GM23338 (cell line): Measurements from ENCODE around the gene ARRDC2. TPM values are rescaled to one million over a fixed set of nuclear protein-coding genes. Genes with fewer than 3 reads are reported as not detected.

Source experiments
- ATAC-seq: fragments of 200-7000 bp; cut with Tn5 transposase; 3 replicates; pipeline ENCODE4 v1.9.1; 2020
- DNase-seq: peaks from one replicate; pipeline ENCODE4 v3.0.0-alpha.2; 2015; ENCODE audit warnings: low spot score
- H2AFZ ChIP-seq: fragments of 200-600 bp; sonication (generic); 2 replicates; pipeline ENCODE4 v1.8.0; 2016; ENCODE audit warnings: antibody characterized with exemption, mild to moderate bottlenecking, moderate library complexity
- H3F3A ChIP-seq: fragments of 200-600 bp; sonication (generic); replicated peaks from 2 replicates; pipeline ENCODE4 v1.8.0; 2017; ENCODE audit warnings: antibody characterized with exemption, mixed run types, low read depth
- H3K27ac ChIP-seq: fragments of 200-600 bp; sonication (generic); 2 replicates; pipeline ENCODE4 v1.6.1; 2016; ENCODE audit warnings: low read depth
- H3K27me3 ChIP-seq: fragments of 200-600 bp; sonication (generic); 2 replicates; pipeline ENCODE4 v1.8.0; 2016; ENCODE audit warnings: mild to moderate bottlenecking, mixed run types, moderate library complexity; ENCODE audit not compliant: insufficient read depth
- H3K36me3 ChIP-seq: fragments of 200-600 bp; sonication (generic); 2 replicates; pipeline ENCODE4 v1.8.0; 2016; ENCODE audit warnings: mild to moderate bottlenecking; ENCODE audit not compliant: insufficient read depth
- H3K4me1 ChIP-seq: fragments of 200-600 bp; sonication (generic); 2 replicates; pipeline ENCODE4 v1.8.0; 2016; ENCODE audit warnings: mild to moderate bottlenecking, moderate library complexity; ENCODE audit not compliant: insufficient read depth
- H3K4me2 ChIP-seq: fragments of 200-600 bp; sonication (generic); 2 replicates; pipeline ENCODE4 v1.7.1; 2017; ENCODE audit warnings: mixed run types
- H3K4me3 ChIP-seq: fragments of 200-600 bp; sonication (generic); 2 replicates; pipeline ENCODE4 v1.6.1; 2016; ENCODE audit warnings: mixed run types
- H3K79me2 ChIP-seq: fragments of 200-600 bp; sonication (generic); replicated peaks from 2 replicates; pipeline ENCODE4 v1.8.0; 2017; ENCODE audit warnings: mild to moderate bottlenecking; ENCODE audit not compliant: insufficient read depth
- H3K9me2 ChIP-seq: fragments of 200-600 bp; sonication (generic); 2 replicates; pipeline ENCODE4 v1.8.0; 2017; ENCODE audit not compliant: insufficient read depth
- H4K20me1 ChIP-seq: fragments of 200-600 bp; sonication (generic); replicated peaks from 2 replicates; pipeline ENCODE4 v1.8.0; 2017; ENCODE audit warnings: mild to moderate bottlenecking; ENCODE audit not compliant: insufficient read depth
- H3K27ac Mint-ChIP-seq: 2 replicates; pipeline ENCODE4 v1.8.0; 2020; ENCODE audit warnings: inconsistent platforms, mild to moderate bottlenecking, moderate library complexity, mixed read lengths
- H3K27me3 Mint-ChIP-seq: 3 replicates; pipeline ENCODE4 v1.8.0; 2022; ENCODE audit warnings: low read depth, mild to moderate bottlenecking, moderate library complexity, mixed read lengths, inconsistent platforms; ENCODE audit not compliant: insufficient read depth, poor library complexity
- H3K36me3 Mint-ChIP-seq: 3 replicates; pipeline ENCODE4 v1.8.0; 2021; ENCODE audit warnings: low read depth, mild to moderate bottlenecking, inconsistent platforms, moderate library complexity, mixed read lengths
- H3K4me1 Mint-ChIP-seq: 3 replicates; pipeline ENCODE4 v1.8.0; 2020; ENCODE audit warnings: mild to moderate bottlenecking, inconsistent platforms, mixed read lengths
- H3K4me3 Mint-ChIP-seq: 3 replicates; pipeline ENCODE4 v1.8.0; 2021; ENCODE audit warnings: moderate library complexity, mild to moderate bottlenecking, inconsistent platforms, mixed read lengths
- H3K9me3 Mint-ChIP-seq: 3 replicates; pipeline ENCODE4 v1.8.0; 2020; ENCODE audit warnings: moderate library complexity, mild to moderate bottlenecking, inconsistent platforms, mixed read lengths
- CTCF ChIP-seq, 2 experiments: fragments of 200-600 bp in 1 of 2; sonication (generic) in 1 of 2; conservative IDR thresholded peaks; 2 replicates each; pipeline versions ENCODE4 v1.5.1 to v1.6.1; 2016 to 2017; ENCODE audit warnings: antibody characterized with exemption in 2 of 2, low read depth in 2 of 2, mild to moderate bottlenecking in 2 of 2, moderate library complexity in 1 of 2
- EZH2 ChIP-seq: fragments of 200-600 bp; sonication (generic); IDR thresholded peaks from one replicate; pipeline ENCODE4 v1.8.0; 2017; ENCODE audit warnings: antibody characterized with exemption, mild to moderate bottlenecking, low read depth; ENCODE audit not compliant: unreplicated experiment
- EZH2phosphoT487 ChIP-seq: fragments of 200-600 bp; sonication (generic); IDR thresholded peaks from one replicate; pipeline ENCODE4 v1.8.1; 2018; ENCODE audit warnings: antibody characterized with exemption; ENCODE audit not compliant: unreplicated experiment
- JUNB ChIP-seq: IDR thresholded peaks from one replicate; pipeline ENCODE4 v1.6.1; 2016; ENCODE audit warnings: antibody characterized with exemption; ENCODE audit not compliant: unreplicated experiment
- NANOG ChIP-seq: IDR thresholded peaks from 2 replicates; pipeline ENCODE4 v1.6.1; 2016; ENCODE audit warnings: antibody characterized with exemption, borderline replicate concordance
- REST ChIP-seq: IDR thresholded peaks from one replicate; pipeline ENCODE4 v1.6.1; 2018; ENCODE audit warnings: antibody characterized with exemption; ENCODE audit not compliant: unreplicated experiment
- STAT1 ChIP-seq: IDR thresholded peaks from one replicate; pipeline ENCODE4 v1.6.1; 2016; ENCODE audit warnings: antibody characterized with exemption; ENCODE audit not compliant: unreplicated experiment
- ZNF114 ChIP-seq: fragments of 250-450 bp; sonication (Bioruptor Pico); IDR thresholded peaks from 2 replicates; pipeline ENCODE4 v1.5.0; 2020; ENCODE audit warnings: mild to moderate bottlenecking, moderate library complexity
- ZNF331 ChIP-seq: fragments of 250-450 bp; sonication (Bioruptor Pico); IDR thresholded peaks from 2 replicates; pipeline ENCODE4 v1.5.0; 2020; ENCODE audit warnings: low read depth, mild to moderate bottlenecking, moderate library complexity
- ZNF462 ChIP-seq: fragments of 250-450 bp; sonication (Bioruptor Pico); IDR thresholded peaks from 2 replicates; pipeline ENCODE4 v1.5.0; 2020; ENCODE audit warnings: mild to moderate bottlenecking, moderate library complexity
- polyA plus RNA-seq: library from polyadenylated mRNA; unstranded; fragments of >200 nt; fragmentation: Nextera tagmentation; extraction: Ambion mirVana; gene quantifications from 2 replicates; pipeline ENCODE4 v1.2.1, GENCODE V29; 2016
- total RNA-seq: library from RNA; depleted of rRNA; stranded (reverse); fragments of >200 nt; shearing (Covaris generic); gene quantifications from 2 replicates; pipeline ENCODE4 v1.2.3, GENCODE V29; 2014

Gene ARRDC2
- total and polyA plus RNA-seq, 2 experiments from 2014 or later, result 2.4 to 7.1 TPM

GRCh38 chr19:18046059-18046718, 38.2 kb downstream of the ARRDC2 start (continued):
- TF ChIP-seq STAT1 (no peak), ZNF114 (CRISPR knock-in tag) (no peak), NANOG (no peak)

- no peaks in the 10 kb centered on the region for H3K27me3 ChIP-seq
- H3K79me2 ChIP-seq, result no peaks in the 10 kb centered on the region
- no peak for ATAC-seq
- TF ChIP-seq ZNF114 (CRISPR knock-in tag) (no peak), CTCF (conservative IDR thresholded peaks at IDR 0.05; ENCODE audit: low read depth in 2 of 2) (no peak), NANOG (no peak), ZNF462 (CRISPR knock-in tag) (no peak), EZH2 (no peak), REST (no peak), ZNF331 (no peak), JUNB (no peak), EZH2phosphoT487 (no peak)
- no peaks in the 10 kb centered on the region for H3K4me1 ChIP-seq
- no peaks in the 10 kb centered on the region for H3F3A ChIP-seq
- no peak overlapping the region for H3K4me3 ChIP-seq
- no peaks in the 10 kb centered on the region for H3K9me3 Mint-ChIP-seq
- H3K36me3 Mint-ChIP-seq, result no peaks in the 10 kb centered on the region; the same call in 2 of the 3 replicates
- peaks cover 7% of the 10 kb centered on the region; the same call in 2 of the 3 replicates for H3K4me1 Mint-ChIP-seq
- H2AFZ ChIP-seq, result no peak overlapping the region
- no peak overlapping the region for H3K4me3 Mint-ChIP-seq
- H3K9me2 ChIP-seq, result no peaks in the 10 kb centered on the region
- no peak overlapping the region for H3K27ac ChIP-seq
- peaks cover 17% of the 10 kb centered on the region for H3K27me3 Mint-ChIP-seq
- no peaks in the 10 kb centered on the region for H3K36me3 ChIP-seq
- no peak overlapping the region for H3K27ac Mint-ChIP-seq
- no peaks in the 10 kb centered on the region for H4K20me1 ChIP-seq
- DNase-seq, result no peak
- H3K4me2 ChIP-seq, result no peak overlapping the region
Observed at GRCh38 chr19:18049385-18049784, 41.4 kb downstream of the ARRDC2 start.
